ENCODE measurements around the gene CETP.

DNA sequence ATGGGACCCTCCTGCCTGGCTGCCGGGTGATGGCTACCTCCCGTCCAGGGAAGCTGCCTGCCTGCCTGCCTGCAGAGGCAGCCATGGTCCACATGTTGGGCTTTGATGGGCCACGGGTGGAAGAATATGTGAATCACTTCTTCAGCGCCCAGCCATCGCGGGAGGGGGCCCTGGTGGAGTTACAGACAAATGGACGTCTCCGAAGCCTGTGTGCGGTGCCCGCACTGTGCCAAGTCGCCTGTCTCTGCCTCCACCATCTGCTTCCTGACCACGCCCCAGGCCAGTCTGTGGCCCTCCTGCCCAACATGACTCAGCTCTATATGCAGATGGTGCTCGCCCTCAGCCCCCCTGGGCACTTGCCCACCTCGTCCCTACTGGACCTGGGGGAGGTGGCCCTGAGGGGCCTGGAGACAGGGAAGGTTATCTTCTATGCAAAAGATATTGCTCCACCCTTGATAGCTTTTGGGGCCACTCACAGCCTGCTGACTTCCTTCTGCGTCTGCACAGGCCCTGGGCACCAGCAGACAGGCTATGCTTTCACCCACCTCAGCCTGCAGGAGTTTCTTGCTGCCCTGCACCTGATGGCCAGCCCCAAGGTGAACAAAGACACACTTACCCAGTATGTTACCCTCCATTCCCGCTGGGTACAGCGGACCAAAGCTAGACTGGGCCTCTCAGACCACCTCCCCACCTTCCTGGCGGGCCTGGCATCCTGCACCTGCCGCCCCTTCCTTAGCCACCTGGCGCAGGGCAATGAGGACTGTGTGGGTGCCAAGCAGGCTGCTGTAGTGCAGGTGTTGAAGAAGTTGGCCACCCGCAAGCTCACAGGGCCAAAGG lies 64.4 kb downstream of the CETP start:
- TF ChIP-seq, protein P1, sequence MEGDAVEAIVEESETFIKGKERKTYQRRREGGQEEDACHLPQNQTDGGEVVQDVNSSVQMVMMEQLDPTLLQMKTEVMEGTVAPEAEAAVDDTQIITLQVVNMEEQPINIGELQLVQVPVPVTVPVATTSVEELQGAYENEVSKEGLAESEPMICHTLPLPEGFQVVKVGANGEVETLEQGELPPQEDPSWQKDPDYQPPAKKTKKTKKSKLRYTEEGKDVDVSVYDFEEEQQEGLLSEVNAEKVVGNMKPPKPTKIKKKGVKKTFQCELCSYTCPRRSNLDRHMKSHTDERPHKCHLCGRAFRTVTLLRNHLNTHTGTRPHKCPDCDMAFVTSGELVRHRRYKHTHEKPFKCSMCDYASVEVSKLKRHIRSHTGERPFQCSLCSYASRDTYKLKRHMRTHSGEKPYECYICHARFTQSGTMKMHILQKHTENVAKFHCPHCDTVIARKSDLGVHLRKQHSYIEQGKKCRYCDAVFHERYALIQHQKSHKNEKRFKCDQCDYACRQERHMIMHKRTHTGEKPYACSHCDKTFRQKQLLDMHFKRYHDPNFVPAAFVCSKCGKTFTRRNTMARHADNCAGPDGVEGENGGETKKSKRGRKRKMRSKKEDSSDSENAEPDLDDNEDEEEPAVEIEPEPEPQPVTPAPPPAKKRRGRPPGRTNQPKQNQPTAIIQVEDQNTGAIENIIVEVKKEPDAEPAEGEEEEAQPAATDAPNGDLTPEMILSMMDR (IDR thresholded peaks at IDR 0.05) = no peak
- TF ChIP-seq POLR2A (IDR thresholded peaks at IDR 0.05) = no peak

Data from right lobe of liver (tissue), 4 donors.